Right lung (tissue), 10 donors: Measurements from ENCODE around the gene TLNRD1. TPM values are rescaled to one million over a fixed set of nuclear protein-coding genes. Genes with fewer than 3 reads are reported as not detected.
"Not testable (repeated sequence)": the region's sequence is repeated elsewhere in the genome, so short reads cannot be mapped to it uniquely, and the experiment has no call there.

Experiments
- DNase-seq, 2 donors: peaks; one replicate each; pipeline ENCODE4 v3.0.0-alpha.2; 2013
- long read RNA-seq, 8 donors: transcript quantifications; one replicate each; lab custom pipeline, GENCODE V29; 2026
- polyA plus RNA-seq, 5 donors: library from polyadenylated mRNA; unstranded; fragments of 120-200 nt; gene quantifications; one replicate each; pipeline versions ENCODE4 v1.2.1 to v1.2.3, GENCODE V29; 2013; ENCODE audit warnings: inconsistent platforms in 1 of 5, low replicate concordance in 1 of 5; ENCODE audit not compliant: insufficient read length in 5 of 5, insufficient read depth in 1 of 5

Gene TLNRD1
- 10 to 100 TPM; 10.8 to 20.7 (median 14.3) TPM for polyA plus RNA-seq
- long read RNA-seq, donor 1, full-length matches to known transcripts, result 55 of 55 reads
- long read RNA-seq, donor 1, partial matches to known transcripts, result 0 of 55 reads
- long read RNA-seq, donor 1, other reads (novel, unspliced or antisense), result 0 of 55 reads
- long read RNA-seq, donor 2, full-length matches to known transcripts, result 17 of 17 reads
- long read RNA-seq, donor 2, partial matches to known transcripts, result 0 of 17 reads
- long read RNA-seq, donor 2, other reads (novel, unspliced or antisense), result 0 of 17 reads
- long read RNA-seq, donor 3, full-length matches to known transcripts, result 62 of 62 reads
- long read RNA-seq, donor 3, partial matches to known transcripts, result 0 of 62 reads
- long read RNA-seq, donor 3, other reads (novel, unspliced or antisense), result 0 of 62 reads
- long read RNA-seq, donor 4, full-length matches to known transcripts, result 35 of 35 reads
- long read RNA-seq, donor 4, partial matches to known transcripts, result 0 of 35 reads
- long read RNA-seq, donor 4, other reads (novel, unspliced or antisense), result 0 of 35 reads
- long read RNA-seq, donor 5, full-length matches to known transcripts, result 69 of 69 reads
- long read RNA-seq, donor 5, partial matches to known transcripts, result 0 of 69 reads
- long read RNA-seq, donor 5, other reads (novel, unspliced or antisense), result 0 of 69 reads
- long read RNA-seq, donor 6, full-length matches to known transcripts, result 53 of 53 reads
- long read RNA-seq, donor 6, partial matches to known transcripts, result 0 of 53 reads
- long read RNA-seq, donor 6, other reads (novel, unspliced or antisense), result 0 of 53 reads
- long read RNA-seq, donor 7, full-length matches to known transcripts, result 38 of 38 reads
- long read RNA-seq, donor 7, partial matches to known transcripts, result 0 of 38 reads
- long read RNA-seq, donor 7, other reads (novel, unspliced or antisense), result 0 of 38 reads
- long read RNA-seq, donor 8, full-length matches to known transcripts, result 30 of 30 reads
- long read RNA-seq, donor 8, partial matches to known transcripts, result 0 of 30 reads
- long read RNA-seq, donor 8, other reads (novel, unspliced or antisense), result 0 of 30 reads

GRCh38 chr15:81000624-81001151 is at the start of gene TLNRD1:
TLNRD1 (plus strand) TSS chr15:81000923; CDS start chr15:81002272, 1,349 bp downstream.
- peak; percentile 92 for DNase-seq

DNA sequence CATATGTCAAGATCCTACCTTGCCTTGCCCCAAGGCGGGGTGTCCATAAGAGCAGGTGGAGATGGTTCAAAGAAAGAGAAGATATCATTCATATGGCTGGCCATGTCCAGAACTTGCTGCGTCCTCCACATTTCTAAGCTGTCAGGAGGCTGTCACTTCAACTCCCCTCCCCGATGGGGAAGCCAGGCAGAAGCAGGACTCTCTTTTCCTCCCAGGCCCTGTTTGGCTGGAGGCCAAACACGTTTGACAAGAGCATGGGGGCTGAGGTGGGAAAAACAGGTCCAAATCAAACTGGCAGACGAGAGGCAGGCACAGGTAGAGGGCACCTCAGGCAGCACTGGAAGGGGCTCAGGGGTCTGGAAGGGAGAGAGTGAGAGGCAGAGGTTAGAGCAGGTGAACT is 48.8 kb upstream of the TLNRD1 start:
- no peak for DNase-seq

DNA sequence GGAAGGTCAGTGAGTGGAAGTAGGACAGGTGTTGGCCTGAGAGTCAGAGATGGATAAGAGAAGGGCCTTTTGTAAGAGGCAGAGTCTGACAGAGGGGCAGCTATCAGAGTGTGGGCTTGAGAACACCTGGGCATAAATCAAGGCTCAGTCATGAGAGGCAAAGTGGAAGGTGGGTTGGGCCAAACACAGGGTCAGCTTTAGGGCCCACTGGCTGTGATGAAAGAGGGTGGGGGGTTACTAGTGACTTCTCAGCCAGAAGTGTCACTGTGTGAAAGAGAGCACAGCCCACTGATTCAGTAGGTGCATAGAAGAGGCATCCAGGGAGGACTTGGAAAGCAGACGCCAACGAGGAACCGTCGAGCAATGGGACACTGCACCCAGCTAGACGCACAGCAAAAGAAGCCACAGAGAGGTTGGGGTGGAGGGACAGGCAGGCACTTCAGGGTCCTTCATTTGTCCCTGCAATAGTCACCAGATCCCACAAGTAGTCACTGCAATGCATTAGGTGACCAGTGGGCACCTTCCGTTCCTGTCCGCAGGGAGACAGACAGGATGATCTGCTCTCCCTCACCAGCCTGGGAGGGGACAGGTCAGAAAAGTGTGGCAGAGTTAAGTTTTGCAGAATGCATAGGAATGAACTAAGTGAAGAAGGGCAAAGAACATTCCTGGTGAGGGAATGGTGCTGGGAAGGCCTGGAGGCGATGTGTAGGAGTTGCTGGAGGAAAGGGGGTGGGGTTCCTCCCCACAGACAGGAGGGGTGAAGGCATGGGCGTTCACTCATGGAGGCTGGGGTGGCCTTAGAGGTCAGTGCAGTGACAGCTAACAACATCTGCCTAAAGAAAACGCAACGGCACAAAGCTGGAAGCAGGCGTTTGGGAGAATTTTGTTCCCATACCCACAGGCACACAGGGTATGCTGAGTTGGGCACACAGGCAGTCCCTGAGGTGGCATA is 47.4 kb upstream of the TLNRD1 start:
- DNase-seq, result no peak

- no peak for DNase-seq
Measured at GRCh38 chr15:80953953-80954778, 46.6 kb upstream of the TLNRD1 start.

- not testable (repeated sequence) for DNase-seq
Measured at GRCh38 chr15:80955571-80956452, 44.9 kb upstream of the TLNRD1 start.

GRCh38 chr15:80957556-80957955 is 43.2 kb upstream of the TLNRD1 start:
- no peak for DNase-seq

DNA sequence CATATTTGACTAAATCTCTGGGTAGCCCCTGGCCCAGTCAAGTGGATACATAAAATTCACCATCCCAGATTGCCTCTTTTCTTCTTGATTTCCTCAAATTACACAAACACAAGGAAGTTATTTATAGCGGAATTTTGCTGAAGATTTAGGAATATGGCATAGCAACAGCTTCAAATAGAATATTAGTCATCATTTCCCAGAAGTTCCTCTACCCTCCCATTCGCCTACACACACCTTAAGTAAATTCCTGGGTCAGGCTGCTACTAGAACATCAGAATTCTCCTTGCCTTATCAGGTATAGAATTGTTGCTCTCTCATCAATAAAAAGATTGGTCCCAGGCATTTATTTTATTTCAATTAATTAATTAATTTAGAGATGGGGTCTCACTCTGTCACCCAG is 42.7 kb upstream of the TLNRD1 start:
- DNase-seq, result no peak

DNA sequence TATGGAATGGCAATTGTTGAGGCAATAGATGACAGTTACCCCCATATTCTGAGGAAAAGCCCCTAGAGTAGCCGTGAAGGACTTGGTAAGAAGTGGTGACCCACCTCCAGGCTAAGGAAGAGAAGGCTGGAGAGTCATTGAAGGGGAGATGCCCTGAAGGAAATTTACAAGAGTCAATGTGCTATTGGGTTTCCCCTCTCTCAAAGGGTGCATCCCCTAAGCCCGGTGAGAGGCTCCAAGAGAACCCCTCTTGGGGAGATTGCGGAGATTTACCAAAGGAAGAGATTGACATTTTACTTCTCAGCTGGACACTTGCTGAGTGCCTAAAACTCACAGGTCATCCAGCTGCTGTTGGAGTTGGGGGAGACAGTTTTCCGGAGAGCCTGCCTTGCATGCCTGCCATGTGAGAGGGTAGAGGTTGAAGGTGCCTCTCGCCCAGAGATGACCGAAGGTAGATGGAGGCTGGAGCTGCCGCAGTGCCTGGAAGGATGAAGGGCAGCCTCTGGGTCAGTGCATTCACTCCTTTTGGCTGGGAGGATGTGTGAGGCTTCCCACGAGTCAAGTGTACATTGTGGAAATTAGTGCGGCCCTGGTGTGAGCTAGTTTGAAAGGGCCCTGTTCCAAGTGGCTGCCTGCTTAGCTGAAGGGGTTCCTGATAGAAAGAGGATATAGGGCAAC is 41.8 kb upstream of the TLNRD1 start:
- no peak for DNase-seq

GRCh38 chr15:80965454-80965853 is 35.3 kb upstream of the TLNRD1 start:
- not testable (repeated sequence) for DNase-seq

GRCh38 chr15:80966431-80967197 is 34.1 kb upstream of the TLNRD1 start:
- DNase-seq, result no peak

- no peak for DNase-seq
Measured at GRCh38 chr15:80967451-80967850, 33.3 kb upstream of the TLNRD1 start.

DNA sequence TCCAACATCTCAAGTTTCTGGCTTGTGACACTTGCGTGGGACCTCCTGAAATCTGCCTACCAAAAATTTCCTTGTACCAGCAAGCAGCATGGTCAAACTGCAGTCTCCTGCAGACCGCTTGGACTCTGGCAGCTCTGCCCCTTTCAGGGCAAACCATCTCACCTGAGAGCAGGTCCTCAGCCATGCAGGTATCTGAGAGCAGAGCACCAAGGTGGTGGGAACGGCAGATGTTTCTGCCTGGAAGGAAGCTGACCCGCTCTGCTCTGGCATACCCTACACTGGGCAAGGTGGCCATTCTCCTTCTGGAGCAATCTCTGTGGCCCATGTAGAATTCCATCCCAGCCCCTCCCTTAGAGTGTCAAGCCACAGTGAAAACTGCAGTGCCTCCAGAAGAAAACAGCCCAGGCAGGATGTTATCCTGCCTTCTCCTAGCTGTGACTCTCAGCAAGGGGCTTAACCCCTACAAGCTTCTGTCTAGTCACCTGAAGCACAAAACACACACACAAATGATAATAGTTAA is 32.7 kb upstream of the TLNRD1 start:
- no peak for DNase-seq

DNA sequence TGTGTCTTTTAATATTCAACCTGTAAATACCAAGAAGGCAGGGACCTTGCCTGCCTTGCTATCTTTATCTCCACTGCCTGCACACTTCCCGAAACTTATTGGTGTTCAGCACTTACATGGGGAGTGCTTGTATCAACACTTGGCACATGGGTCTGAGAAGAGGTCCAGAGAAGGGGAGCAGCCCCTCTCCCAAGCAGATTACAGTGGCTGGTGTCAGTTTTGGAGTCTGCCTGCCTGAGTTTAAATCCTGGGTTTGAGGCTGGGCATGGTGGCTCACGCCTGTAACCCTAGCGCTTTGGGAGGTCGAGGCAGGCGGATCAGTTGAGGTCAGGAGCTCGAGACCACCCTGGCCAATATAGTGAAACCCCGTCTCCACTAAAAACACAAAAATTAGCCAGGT is 31.4 kb upstream of the TLNRD1 start:
- no peak for DNase-seq

GRCh38 chr15:80970018-80970657 is 30.6 kb upstream of the TLNRD1 start:
- DNase-seq, result peak in 1 of 2 donors; percentile 60

GRCh38 chr15:80970658-80971057 is 30.1 kb upstream of the TLNRD1 start:
- DNase-seq, result no peak

- DNase-seq, result no peak
Measured at GRCh38 chr15:80971143-80971542, 29.6 kb upstream of the TLNRD1 start.

DNA sequence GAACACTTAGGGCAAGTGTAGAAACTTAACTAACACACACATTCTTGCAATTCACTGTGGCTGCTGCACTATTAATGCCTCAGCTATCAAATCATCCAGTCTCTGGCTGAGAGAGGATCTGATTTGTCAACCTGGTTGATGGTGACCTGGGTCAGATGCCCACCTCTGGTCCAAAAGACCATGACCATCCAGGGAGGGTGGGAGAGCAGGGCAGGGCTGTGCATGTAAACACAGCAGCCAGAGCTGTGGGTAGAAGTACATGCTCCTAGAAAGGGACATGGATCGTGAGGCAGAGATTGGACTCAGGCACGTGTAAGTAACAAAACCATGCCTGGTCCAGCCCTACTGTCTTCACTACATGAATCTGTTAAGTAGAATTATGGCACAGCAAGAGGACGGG is 28.4 kb upstream of the TLNRD1 start:
- DNase-seq, result no peak
